Heart right ventricle (tissue), 16 donors: ENCODE results near the gene NCAPH2. TPM values are rescaled to one million over a fixed set of nuclear protein-coding genes. Genes with fewer than 3 reads are reported as not detected.

ENCODE experiments used
- ATAC-seq, 8 donors: fragments of 200-7000 bp; cut with Tn5 transposase; one replicate each; pipeline ENCODE4 v1.9.1; 2020; ENCODE audit warnings: mild to moderate bottlenecking in 8 of 8, moderate library complexity in 8 of 8, moderate number of reproducible peaks in 1 of 8
- DNase-seq, 2 donors: peaks; one replicate each; pipeline ENCODE4 v3.0.0-alpha.2; 2020
- H3K27ac ChIP-seq, 10 donors: fragments of 200-600 bp; sonication (generic) in 2 of 10; one replicate each; pipeline versions ENCODE4 v1.5.0 to v1.8.0; 2020 to 2022; ENCODE audit warnings: mild to moderate bottlenecking in 3 of 10
- H3K27me3 ChIP-seq, 7 donors: fragments of 200-600 bp; one replicate each; pipeline ENCODE4 v1.8.0; 2021 to 2022; ENCODE audit warnings: mild to moderate bottlenecking in 2 of 7
- H3K36me3 ChIP-seq, 9 donors: fragments of 200-600 bp; sonication (generic) in 1 of 9; one replicate each; pipeline versions ENCODE4 v1.5.0 to v1.8.0; 2020 to 2022; ENCODE audit warnings: mild to moderate bottlenecking in 2 of 9
- H3K4me1 ChIP-seq, 9 donors: fragments of 200-600 bp; sonication (generic) in 1 of 9; one replicate each; pipeline versions ENCODE4 v1.5.0 to v1.8.0; 2020 to 2022; ENCODE audit warnings: mild to moderate bottlenecking in 4 of 9
- H3K4me3 ChIP-seq, 10 donors: fragments of 200-600 bp; sonication (generic) in 2 of 10; one replicate each; pipeline versions ENCODE4 v1.5.0 to v1.8.0; 2020 to 2022; ENCODE audit warnings: mild to moderate bottlenecking in 7 of 10, moderate library complexity in 2 of 10
- H3K9me3 ChIP-seq, 11 donors: fragments of 200-600 bp in 10 of 11; sonication (generic) in 2 of 11; one replicate each; pipeline versions ENCODE4 v1.5.0 to v1.8.0; 2013 to 2022; ENCODE audit warnings: mild to moderate bottlenecking in 2 of 11, control low read depth in 1 of 11, moderate library complexity in 1 of 11
- WGBS, 2 donors: extraction: QIAGEN DNeasy Blood & Tissue Kit; methylation state at CpG; one replicate each; pipeline ENCODE4 v1.1.7; 2013; ENCODE audit warnings: inconsistent platforms in 1 of 2; 5-methylcytosine and 5-hydroxymethylcytosine counted together
- intact Hi-C, 10 donors: fragments of 100-400 bp; cut with DNase I; formaldehyde crosslinking; loops; one replicate each; pipeline versions ENCODE4 v1.11.1 to v1.14.2; 2022
- polyA plus RNA-seq, 2 donors: library from polyadenylated mRNA; stranded (reverse); fragments of 200-250 nt; gene quantifications; one replicate each; pipeline ENCODE4 v1.2.3, GENCODE V29; 2013
- total RNA-seq, 10 donors: library from RNA; stranded (reverse); fragmentation: NEBNext Ultra II Directional in 3 of 10; extraction: Animal tissue kit (Norgen Biotek cat#: 25700) in 3 of 10; gene quantifications; one replicate each; pipeline versions ENCODE4 v1.2.1 to v1.2.4, GENCODE V29; 2021 to 2023
- TF ChIP-seq, protein P1 (sequence below), 9 donors: fragments of 200-600 bp; sonication (generic) in 2 of 9; IDR thresholded peaks; one replicate each; pipeline versions ENCODE4 v1.5.0 to v1.8.0; 2021 to 2022; ENCODE audit warnings: antibody characterized with exemption in 9 of 9, mild to moderate bottlenecking in 5 of 9, moderate library complexity in 1 of 9
- donor health status: Arrhythmogenic right ventricular cardiomyopathy.
- donor health status: ischemic (EF 13 %, LVEDD 7.1; RV severe dilation, severe dysfunction).
- donor health status: healthy with polysubstance abuse.
- donor health status: DM: no; HTN: yes; CAD: no.
- donor health status: DM: no; HTN: no; CAD: no.
- donor health status: ischemic (EF 25% LVEDD 6.9; RV normal size, moderate dysfunction).
- donor health status: ischemic (EF 25% LVEDD 5.7; RV mildly dilated, moderate dysfunction).
- donor health status: healthy.
- donor health status: DM: yes; HTN: yes; CAD: no.
- donor health status: Ischemic cardiomyopathy.
- donor health status: ischemic (EF 35%, LVEDD 5.7; RV mildly dilated, moderate dysfunction).
- donor health status: nonischemic (EF 11% LVEDD 7.7; RV severe dilation, severe dysfunction).
- donor health status: DM: yes; HTN: yes; CAD: no.
- donor health status: PGD.
- donor health status: ischemic (EF 29% LVEDD 5.4; RV normal size, mild dysfunction).
- donor health status: nonischemic (EF 23%, LVEDD 6.1; RV moderate dilation, normal function).

NCAPH2 gene
- total and polyA plus RNA-seq, 12 donors: 21.7 to 54.8 (median 27.8) TPM

DNA sequence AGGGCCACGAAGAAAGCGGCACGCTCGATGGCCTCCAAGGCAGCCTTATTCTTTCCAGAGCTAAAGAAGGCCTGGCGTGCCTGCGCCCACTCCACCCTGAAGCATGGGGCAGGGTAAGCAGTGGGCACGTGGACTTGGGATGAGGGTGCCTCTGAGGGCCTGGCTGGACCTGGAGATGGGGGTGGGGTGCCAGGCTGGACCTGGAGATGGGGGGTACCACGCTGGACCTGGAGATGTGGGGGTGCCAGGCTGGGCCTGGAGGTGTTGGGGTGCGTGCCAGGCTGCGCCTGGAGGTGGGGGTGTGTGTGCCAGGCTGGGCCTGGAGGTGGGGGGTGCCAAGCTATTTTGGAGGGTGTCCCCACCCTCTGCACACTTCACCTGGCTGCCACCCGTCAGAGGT, 64.9 kb downstream of the NCAPH2 start:
- TF ChIP-seq, protein P1, sequence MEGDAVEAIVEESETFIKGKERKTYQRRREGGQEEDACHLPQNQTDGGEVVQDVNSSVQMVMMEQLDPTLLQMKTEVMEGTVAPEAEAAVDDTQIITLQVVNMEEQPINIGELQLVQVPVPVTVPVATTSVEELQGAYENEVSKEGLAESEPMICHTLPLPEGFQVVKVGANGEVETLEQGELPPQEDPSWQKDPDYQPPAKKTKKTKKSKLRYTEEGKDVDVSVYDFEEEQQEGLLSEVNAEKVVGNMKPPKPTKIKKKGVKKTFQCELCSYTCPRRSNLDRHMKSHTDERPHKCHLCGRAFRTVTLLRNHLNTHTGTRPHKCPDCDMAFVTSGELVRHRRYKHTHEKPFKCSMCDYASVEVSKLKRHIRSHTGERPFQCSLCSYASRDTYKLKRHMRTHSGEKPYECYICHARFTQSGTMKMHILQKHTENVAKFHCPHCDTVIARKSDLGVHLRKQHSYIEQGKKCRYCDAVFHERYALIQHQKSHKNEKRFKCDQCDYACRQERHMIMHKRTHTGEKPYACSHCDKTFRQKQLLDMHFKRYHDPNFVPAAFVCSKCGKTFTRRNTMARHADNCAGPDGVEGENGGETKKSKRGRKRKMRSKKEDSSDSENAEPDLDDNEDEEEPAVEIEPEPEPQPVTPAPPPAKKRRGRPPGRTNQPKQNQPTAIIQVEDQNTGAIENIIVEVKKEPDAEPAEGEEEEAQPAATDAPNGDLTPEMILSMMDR (IDR thresholded peaks at IDR 0.05): no peak
- DNase-seq: no peak

DNA sequence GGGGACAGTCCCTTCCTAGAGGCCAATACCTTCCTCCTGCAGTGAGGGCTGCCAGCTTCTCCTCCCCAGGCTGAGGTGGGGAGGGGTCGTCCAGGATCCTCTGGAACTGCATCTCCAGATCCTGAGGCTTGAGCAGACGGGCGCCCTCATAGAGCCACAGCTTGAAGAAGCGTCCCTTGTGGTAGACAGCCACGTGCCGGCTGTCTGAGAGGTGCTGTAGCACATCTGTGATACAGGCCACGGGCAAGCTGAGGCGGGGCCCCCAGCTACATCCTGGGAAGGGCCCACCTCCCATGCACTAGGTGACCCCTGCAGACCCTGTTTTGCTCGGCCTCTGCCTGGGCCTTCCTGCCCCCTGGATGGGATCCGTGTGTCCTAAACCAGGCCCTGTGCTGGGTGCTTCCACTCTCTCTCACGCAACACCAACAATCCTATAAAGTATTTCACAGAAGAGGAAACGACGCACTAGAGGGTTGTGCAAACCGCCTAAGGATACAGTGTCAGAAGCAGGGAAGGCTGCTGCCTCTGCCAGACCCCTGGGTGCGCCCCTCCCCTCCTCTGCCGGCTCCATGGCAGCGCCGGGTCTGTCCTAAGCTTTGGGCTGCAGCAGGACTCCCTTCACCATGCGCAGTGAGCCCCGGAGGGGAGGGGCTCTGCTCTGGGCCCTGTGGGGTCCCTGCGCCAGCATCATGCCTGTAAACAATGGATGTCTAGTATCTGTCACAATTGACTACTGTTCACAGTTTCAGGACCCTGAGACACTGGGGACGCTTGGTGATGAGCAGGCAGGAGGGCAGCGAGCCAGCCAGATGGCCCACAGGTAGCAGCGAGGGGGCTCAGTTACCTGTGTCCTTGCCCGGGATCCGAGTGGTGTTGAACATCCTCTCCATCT, 65.7 kb downstream of the NCAPH2 start:
- intact Hi-C loops: no loop called here
- H3K4me3 ChIP-seq: no peak overlapping the region
- H3K36me3 ChIP-seq: peaks cover 0 to 80% (median 11%) of the 10 kb centered on the region in 9 donors
- ATAC-seq (no peak), DNase-seq (no peak)
- H3K9me3 ChIP-seq: no peaks in the 10 kb centered on the region
- TF ChIP-seq, protein P1 (IDR thresholded peaks at IDR 0.05): no peak
- no peak overlapping the region for H3K27ac ChIP-seq
- H3K4me1 ChIP-seq: peaks cover 3 to 48% (median 23%) of the 10 kb centered on the region in 9 donors
- H3K27me3 ChIP-seq: no peaks in the 10 kb centered on the region
- WGBS, 2 donors: 85 to 89% methylated on average over 26 of the region's 26 CpGs

More for the DNA sequence above, 64.9 kb downstream of the NCAPH2 start:
- no peak for ATAC-seq
- no peaks in the 10 kb centered on the region for H3K9me3 ChIP-seq
- H3K27me3 ChIP-seq: no peaks in the 10 kb centered on the region
- H3K27ac ChIP-seq: no peak overlapping the region
- H3K36me3 ChIP-seq: peaks cover 0 to 86% (median 13%) of the 10 kb centered on the region in 9 donors
- 93 to 94% methylated on average over 11 of the region's 11 CpGs for WGBS, 2 donors
- H3K4me1 ChIP-seq: peaks cover 0 to 40% (median 18%) of the 10 kb centered on the region in 9 donors
- H3K4me3 ChIP-seq: no peak overlapping the region
- intact Hi-C loops: no loop called here

DNA sequence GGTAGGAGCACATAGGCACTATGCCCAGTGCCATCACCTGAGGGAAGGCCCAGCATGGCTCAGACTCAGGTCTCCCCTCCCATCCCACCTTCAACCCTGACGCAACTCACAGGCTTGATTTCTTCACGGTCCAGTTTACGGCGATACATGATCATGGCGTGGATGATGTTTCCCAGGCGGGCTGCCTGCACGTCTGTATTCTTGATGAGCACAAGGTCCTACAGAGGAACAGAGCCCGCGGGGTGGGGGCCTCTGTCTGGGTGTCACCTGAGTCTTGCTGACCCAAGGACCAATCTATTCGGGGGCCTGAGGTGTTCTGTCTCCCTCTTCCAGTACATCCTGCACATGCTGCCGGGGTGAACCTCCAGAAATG, 66.3 kb downstream of the NCAPH2 start:
- ATAC-seq (no peak), DNase-seq (no peak)
- Histone ChIP-seq H3K9me3 (no peaks in the 10 kb centered on the region), H3K4me1 (peaks cover 5 to 54% (median 29%) of the 10 kb centered on the region in 9 donors), H3K4me3 (no peak overlapping the region), H3K36me3 (peaks cover 0 to 80% (median 11%) of the 10 kb centered on the region in 9 donors), H3K27ac (no peak overlapping the region), H3K27me3 (no peaks in the 10 kb centered on the region)
- 83 to 92% methylated on average over 11 of the region's 11 CpGs for WGBS, 2 donors
- TF ChIP-seq, protein P1 (IDR thresholded peaks at IDR 0.05): no peak
- intact Hi-C loops: no loop called here

Other genes starting within 250 kb of the NCAPH2 start
- 10 to 100 TPM; 10.6 to 21.9 (median 16.1) TPM for gene MAPK12, start 246.5 kb upstream of the NCAPH2 start, total RNA-seq
- gene MAPK12, start 246.5 kb upstream of the NCAPH2 start, polyA plus RNA-seq: 10 to 100 TPM; 14.8 to 23.0 TPM
- 10 to 100 TPM in 2 of 10 donors, 1 to 10 TPM in 8; 4.3 to 11.3 (median 7.1) TPM for gene MAPK11, start 237.8 kb upstream of the NCAPH2 start, total RNA-seq
- 10 to 100 TPM; 11.6 to 18.0 TPM for gene MAPK11, start 237.8 kb upstream of the NCAPH2 start, polyA plus RNA-seq
- 100 to 1,000 TPM in 1 of 10 donors, 10 to 100 TPM in 9; 43.0 to 101 (median 57.8) TPM for gene PLXNB2, start 200.6 kb upstream of the NCAPH2 start, total RNA-seq
- 10 to 100 TPM; 33.5 to 71.0 TPM for gene PLXNB2, start 200.6 kb upstream of the NCAPH2 start, polyA plus RNA-seq
- gene DENND6B, start 181.2 kb upstream of the NCAPH2 start, total RNA-seq: 1 to 10 TPM; 1.1 to 3.6 (median 2.0) TPM
- 1 to 10 TPM; 1.7 to 3.1 TPM for gene DENND6B, start 181.2 kb upstream of the NCAPH2 start, polyA plus RNA-seq
- 10 to 100 TPM; 34.7 to 51.5 (median 36.8) TPM for gene PPP6R2, start 164.9 kb upstream of the NCAPH2 start, total RNA-seq
- 10 to 100 TPM; 38.6 to 38.8 TPM for gene PPP6R2, start 164.9 kb upstream of the NCAPH2 start, polyA plus RNA-seq
- 10 to 100 TPM; 41.0 to 73.0 (median 49.7) TPM for gene SBF1, start 33.2 kb upstream of the NCAPH2 start, total RNA-seq
- 10 to 100 TPM; 43.2 to 48.6 TPM for gene SBF1, start 33.2 kb upstream of the NCAPH2 start, polyA plus RNA-seq
- under 1 TPM in 3 of 10 donors, not detected in 7; 0.09 to 0.53 (median 0.15) TPM for gene ADM2, start 26.7 kb upstream of the NCAPH2 start, total RNA-seq
- gene ADM2, start 26.7 kb upstream of the NCAPH2 start, polyA plus RNA-seq: under 1 TPM; 0.07 to 0.29 TPM
- gene MIOX, start 21.4 kb upstream of the NCAPH2 start, total RNA-seq: not detected
- gene MIOX, start 21.4 kb upstream of the NCAPH2 start, polyA plus RNA-seq: not detected
- 10 to 100 TPM; 18.8 to 37.5 (median 22.9) TPM for gene LMF2, start 522 bp upstream of the NCAPH2 start, total RNA-seq
- 10 to 100 TPM; 40.4 to 42.5 TPM for gene LMF2, start 522 bp upstream of the NCAPH2 start, polyA plus RNA-seq
- 1 to 10 TPM in 2 of 10 donors, under 1 TPM in 2, not detected in 6; 0.57 to 2.8 (median 0.92) TPM for gene SCO2, start 17.4 kb downstream of the NCAPH2 start, total RNA-seq
- gene SCO2, start 17.4 kb downstream of the NCAPH2 start, polyA plus RNA-seq: 1 to 10 TPM in 1 of 2 donors, not detected in 1; 2.0 TPM
- gene TYMP, start 21.8 kb downstream of the NCAPH2 start, total RNA-seq: 100 to 1,000 TPM in 1 of 10 donors, 10 to 100 TPM in 7, 1 to 10 TPM in 2; 8.4 to 113 (median 12.6) TPM
- gene TYMP, start 21.8 kb downstream of the NCAPH2 start, polyA plus RNA-seq: 10 to 100 TPM; 23.3 to 65.3 TPM
- 1 to 10 TPM in 1 of 10 donors, under 1 TPM in 3, not detected in 6; 0.11 to 1.3 (median 0.18) TPM for gene KLHDC7B, start 37.7 kb downstream of the NCAPH2 start, total RNA-seq
- under 1 TPM in 1 of 2 donors, not detected in 1; 0.10 TPM for gene KLHDC7B, start 37.7 kb downstream of the NCAPH2 start, polyA plus RNA-seq
- under 1 TPM in 2 of 10 donors, not detected in 8; 0.74 to 0.90 TPM for gene SYCE3, start 54.7 kb downstream of the NCAPH2 start, total RNA-seq
- not detected for gene SYCE3, start 54.7 kb downstream of the NCAPH2 start, polyA plus RNA-seq
- gene CPT1B, start 70.2 kb downstream of the NCAPH2 start, total RNA-seq: 100 to 1,000 TPM; 135 to 487 (median 415) TPM
- gene CPT1B, start 70.2 kb downstream of the NCAPH2 start, polyA plus RNA-seq: 100 to 1,000 TPM in 1 of 2 donors, 10 to 100 TPM in 1; 61.2 to 351 TPM
- gene CHKB, start 74.6 kb downstream of the NCAPH2 start, total RNA-seq: 10 to 100 TPM; 31.7 to 60.1 (median 39.9) TPM
- gene CHKB, start 74.6 kb downstream of the NCAPH2 start, polyA plus RNA-seq: 100 to 1,000 TPM in 1 of 2 donors, 10 to 100 TPM in 1; 27.1 to 251 TPM
- gene MAPK8IP2, start 92.6 kb downstream of the NCAPH2 start, total RNA-seq: under 1 TPM; 0.08 to 0.52 (median 0.27) TPM
- gene MAPK8IP2, start 92.6 kb downstream of the NCAPH2 start, polyA plus RNA-seq: under 1 TPM; 0.22 to 0.49 TPM
- gene ARSA, start 119.9 kb downstream of the NCAPH2 start, total RNA-seq: 10 to 100 TPM; 19.6 to 33.3 (median 26.0) TPM
- gene ARSA, start 119.9 kb downstream of the NCAPH2 start, polyA plus RNA-seq: 10 to 100 TPM; 17.5 to 62.3 TPM
- 10 to 100 TPM; 19.9 to 36.9 (median 24.7) TPM for gene SHANK3, start 164.6 kb downstream of the NCAPH2 start, total RNA-seq
- 10 to 100 TPM; 14.3 to 59.8 TPM for gene SHANK3, start 164.6 kb downstream of the NCAPH2 start, polyA plus RNA-seq
- 1 to 10 TPM in 1 of 10 donors, under 1 TPM in 8, not detected in 1; 0.28 to 1.1 (median 0.50) TPM for gene ACR, start 230.0 kb downstream of the NCAPH2 start, total RNA-seq
- gene ACR, start 230.0 kb downstream of the NCAPH2 start, polyA plus RNA-seq: under 1 TPM; 0.13 to 0.66 TPM